ENCODE data around the gene DHDDS.

The DHDDS gene

GRCh38 chr1:26429721-26430120, 2.4 kb upstream of the DHDDS start:
- Histone ChIP-seq H3K4me2 (ENCODE audit: insufficient read depth, low read length, poor library complexity, severe bottlenecking) (no peak overlapping the region), H3K23ac (ENCODE audit: low read depth, low read length, poor library complexity) (no peak overlapping the region), H3K4ac (ENCODE audit: low read length) (no peak overlapping the region), H3K4me3 (ENCODE audit: low read length in 2 of 2) (no peak overlapping the region), H2AFZ (ENCODE audit: low read length) (no peak overlapping the region), H2BK12ac (ENCODE audit: low read length) (no peak overlapping the region), H4K8ac (ENCODE audit: low read depth, low read length) (no peak overlapping the region), H2AK5ac (ENCODE audit: low read depth, low read length) (no peak overlapping the region), H3K79me1 (ENCODE audit: low read depth, low read length) (peaks cover 3% of the 10 kb centered on the region), H3K36me3 (replicated peaks in 1 of 2; ENCODE audit: control insufficient read depth in 2 of 2, insufficient read depth in 2 of 2, low read length in 2 of 2) (peaks cover 27 to 70% of the 10 kb centered on the region in 2 donors), H3K27ac (replicated peaks; ENCODE audit: low read length) (peak overlapping the region; percentile 98), H2BK120ac (ENCODE audit: low read depth, low read length) (no peak overlapping the region), H3K27me3 (ENCODE audit: control insufficient read depth in 3 of 3, insufficient read depth in 3 of 3, low read depth in 1 of 3, low read length in 3 of 3) (no peaks in the 10 kb centered on the region), H2BK15ac (ENCODE audit: low read length) (no peak overlapping the region), H3K9me3 (replicated peaks in 1 of 2; ENCODE audit: control insufficient read depth in 2 of 2, insufficient read depth in 1 of 2, low read depth in 1 of 2, low read length in 2 of 2) (no peaks in the 10 kb centered on the region), H3K9ac (ENCODE audit: low read depth, low read length, poor library complexity) (no peak overlapping the region), H4K91ac (ENCODE audit: low read depth, low read length, poor library complexity) (no peak overlapping the region), H3K4me1 (ENCODE audit: control insufficient read depth in 2 of 2, insufficient read depth in 1 of 2, low read depth in 1 of 2, low read length in 2 of 2) (peaks cover 10 to 23% of the 10 kb centered on the region in 2 donors), H3K18ac (ENCODE audit: low read length) (no peak overlapping the region), H3K14ac (ENCODE audit: low read length) (no peak overlapping the region), H2BK5ac (ENCODE audit: low read length) (no peak overlapping the region)
- peak; percentile 79 for DNase-seq (ENCODE audit: low spot score)
- no CpG with 5 or more reads among the region's 2 CpGs for WGBS, 2 donors (ENCODE audit: extremely low coverage in 2 of 2, insufficient read length in 2 of 2, insufficient replicate concordance in 1 of 2)

GRCh38 chr1:26432793-26433192, 672 bp downstream of the DHDDS start:
- DNase-seq (ENCODE audit: low spot score) = no peak
- H2AK5ac ChIP-seq (ENCODE audit: low read depth, low read length) = no peak overlapping the region
- H3K18ac ChIP-seq (ENCODE audit: low read length) = no peak overlapping the region
- no peaks in the 10 kb centered on the region for H3K27me3 ChIP-seq (ENCODE audit: control insufficient read depth in 3 of 3, insufficient read depth in 3 of 3, low read depth in 1 of 3, low read length in 3 of 3)
- no peak overlapping the region for H3K14ac ChIP-seq (ENCODE audit: low read length)
- H2BK5ac ChIP-seq (ENCODE audit: low read length) = no peak overlapping the region
- no peak overlapping the region for H3K23ac ChIP-seq (ENCODE audit: low read depth, low read length, poor library complexity)
- no peak overlapping the region for H2BK12ac ChIP-seq (ENCODE audit: low read length)
- peaks cover 8 to 49% of the 10 kb centered on the region in 2 donors for H3K36me3 ChIP-seq (replicated peaks in 1 of 2; ENCODE audit: control insufficient read depth in 2 of 2, insufficient read depth in 2 of 2, low read length in 2 of 2)
- no peak overlapping the region for H2BK15ac ChIP-seq (ENCODE audit: low read length)
- peaks cover 10 to 12% of the 10 kb centered on the region in 2 donors for H3K4me1 ChIP-seq (ENCODE audit: control insufficient read depth in 2 of 2, insufficient read depth in 1 of 2, low read depth in 1 of 2, low read length in 2 of 2)
- no peak overlapping the region for H4K91ac ChIP-seq (ENCODE audit: low read depth, low read length, poor library complexity)
- H3K79me1 ChIP-seq (ENCODE audit: low read depth, low read length) = no peaks in the 10 kb centered on the region
- H4K8ac ChIP-seq (ENCODE audit: low read depth, low read length) = no peak overlapping the region
- no peak overlapping the region for H3K9ac ChIP-seq (ENCODE audit: low read depth, low read length, poor library complexity)
- no peak overlapping the region for H3K4ac ChIP-seq (ENCODE audit: low read length)
- peak overlapping the region; percentile 86 for H2AFZ ChIP-seq (ENCODE audit: low read length)
- H2BK120ac ChIP-seq (ENCODE audit: low read depth, low read length) = no peak overlapping the region
- H3K9me3 ChIP-seq (replicated peaks in 1 of 2; ENCODE audit: control insufficient read depth in 2 of 2, insufficient read depth in 1 of 2, low read depth in 1 of 2, low read length in 2 of 2) = no peaks in the 10 kb centered on the region
- H3K4me2 ChIP-seq (ENCODE audit: insufficient read depth, low read length, poor library complexity, severe bottlenecking) = peak overlapping the region; percentile 55
- peak overlapping the region; percentile 64 to 88 for H3K4me3 ChIP-seq (ENCODE audit: low read length in 2 of 2)
- no peak overlapping the region for H3K27ac ChIP-seq (replicated peaks; ENCODE audit: low read length)
- no CpG with 5 or more reads among the region's 3 CpGs for WGBS, 2 donors (ENCODE audit: extremely low coverage in 2 of 2, insufficient read length in 2 of 2, insufficient replicate concordance in 1 of 2)

DNA sequence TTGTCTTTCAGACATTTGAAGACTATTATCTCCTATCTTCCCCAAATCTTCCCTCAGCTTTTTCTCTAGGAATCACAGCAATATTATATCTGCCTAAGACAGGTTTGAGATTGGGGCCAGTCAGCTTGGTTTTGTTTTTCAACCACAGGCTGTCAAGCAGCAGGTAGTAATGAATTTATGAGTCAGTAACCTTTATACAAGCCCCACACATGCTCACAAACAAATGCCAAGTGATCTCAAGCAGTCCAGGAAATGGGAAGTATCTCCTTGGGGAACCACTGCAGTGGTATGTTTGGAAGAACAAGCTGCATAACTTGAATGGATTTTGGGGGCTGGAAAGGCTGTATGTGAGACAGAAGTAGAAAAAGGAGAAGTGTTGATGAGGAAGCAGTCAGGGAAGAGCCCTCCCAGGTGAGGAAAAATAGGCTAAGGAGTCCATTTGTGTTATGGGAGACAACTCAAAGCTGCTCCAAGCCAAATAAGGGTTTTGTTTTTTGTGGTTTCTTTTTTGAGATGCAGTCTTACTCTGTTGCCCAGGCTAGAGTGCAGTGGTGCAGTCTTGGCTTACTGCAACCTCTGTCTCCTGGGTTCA, 2.1 kb downstream of the DHDDS start:
- no peak overlapping the region for H2BK120ac ChIP-seq (ENCODE audit: low read depth, low read length)
- H3K9ac ChIP-seq (ENCODE audit: low read depth, low read length, poor library complexity) = no peak overlapping the region
- H3K14ac ChIP-seq (ENCODE audit: low read length) = no peak overlapping the region
- H2BK5ac ChIP-seq (ENCODE audit: low read length) = no peak overlapping the region
- H3K4me2 ChIP-seq (ENCODE audit: insufficient read depth, low read length, poor library complexity, severe bottlenecking) = no peak overlapping the region
- no peak overlapping the region for H2AFZ ChIP-seq (ENCODE audit: low read length)
- no peak overlapping the region for H2BK15ac ChIP-seq (ENCODE audit: low read length)
- H3K4me1 ChIP-seq (ENCODE audit: control insufficient read depth in 2 of 2, insufficient read depth in 1 of 2, low read depth in 1 of 2, low read length in 2 of 2) = peaks cover 9 to 10% of the 10 kb centered on the region in 2 donors
- H3K4me3 ChIP-seq (ENCODE audit: low read length in 2 of 2) = no peak overlapping the region
- no peak overlapping the region for H3K18ac ChIP-seq (ENCODE audit: low read length)
- no peaks in the 10 kb centered on the region for H3K9me3 ChIP-seq (replicated peaks in 1 of 2; ENCODE audit: control insufficient read depth in 2 of 2, insufficient read depth in 1 of 2, low read depth in 1 of 2, low read length in 2 of 2)
- no peak overlapping the region for H2BK12ac ChIP-seq (ENCODE audit: low read length)
- H4K8ac ChIP-seq (ENCODE audit: low read depth, low read length) = no peak overlapping the region
- no peak overlapping the region for H3K27ac ChIP-seq (replicated peaks; ENCODE audit: low read length)
- no peak overlapping the region for H4K91ac ChIP-seq (ENCODE audit: low read depth, low read length, poor library complexity)
- H2AK5ac ChIP-seq (ENCODE audit: low read depth, low read length) = no peak overlapping the region
- no peak overlapping the region for H3K4ac ChIP-seq (ENCODE audit: low read length)
- H3K27me3 ChIP-seq (ENCODE audit: control insufficient read depth in 3 of 3, insufficient read depth in 3 of 3, low read depth in 1 of 3, low read length in 3 of 3) = no peaks in the 10 kb centered on the region
- DNase-seq (ENCODE audit: low spot score) = no peak
- no peaks in the 10 kb centered on the region for H3K79me1 ChIP-seq (ENCODE audit: low read depth, low read length)
- peaks cover 14 to 50% of the 10 kb centered on the region in 2 donors for H3K36me3 ChIP-seq (replicated peaks in 1 of 2; ENCODE audit: control insufficient read depth in 2 of 2, insufficient read depth in 2 of 2, low read length in 2 of 2)
- no peak overlapping the region for H3K23ac ChIP-seq (ENCODE audit: low read depth, low read length, poor library complexity)

DNA sequence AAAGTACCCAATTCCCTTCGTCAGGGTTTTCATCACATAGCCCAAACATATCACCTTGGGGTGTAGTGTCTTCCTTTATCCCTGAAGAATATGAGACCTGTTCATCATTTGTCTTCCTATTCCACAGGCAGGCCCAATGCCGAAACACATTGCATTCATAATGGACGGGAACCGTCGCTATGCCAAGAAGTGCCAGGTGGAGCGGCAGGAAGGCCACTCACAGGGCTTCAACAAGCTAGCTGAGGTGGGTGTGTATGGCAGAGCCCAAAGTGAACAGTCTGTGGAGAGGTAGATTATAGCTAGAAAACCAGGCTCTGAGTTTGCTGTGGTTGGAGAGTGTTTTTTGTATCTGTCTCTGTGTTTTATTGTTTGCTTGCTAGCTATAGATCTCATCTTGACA, 5.9 kb downstream of the DHDDS start:
- Histone ChIP-seq H3K23ac (ENCODE audit: low read depth, low read length, poor library complexity) (no peak overlapping the region), H3K9ac (ENCODE audit: low read depth, low read length, poor library complexity) (no peak overlapping the region), H3K4me1 (ENCODE audit: control insufficient read depth in 2 of 2, insufficient read depth in 1 of 2, low read depth in 1 of 2, low read length in 2 of 2) (peaks cover 0 to 2% of the 10 kb centered on the region in 2 donors), H2BK5ac (ENCODE audit: low read length) (no peak overlapping the region), H3K36me3 (replicated peaks in 1 of 2; ENCODE audit: control insufficient read depth in 2 of 2, insufficient read depth in 2 of 2, low read length in 2 of 2) (peaks cover 27 to 70% of the 10 kb centered on the region in 2 donors), H3K27me3 (ENCODE audit: control insufficient read depth in 3 of 3, insufficient read depth in 3 of 3, low read depth in 1 of 3, low read length in 3 of 3) (no peaks in the 10 kb centered on the region), H4K8ac (ENCODE audit: low read depth, low read length) (no peak overlapping the region), H3K14ac (ENCODE audit: low read length) (no peak overlapping the region), H3K4ac (ENCODE audit: low read length) (no peak overlapping the region), H3K4me2 (ENCODE audit: insufficient read depth, low read length, poor library complexity, severe bottlenecking) (no peak overlapping the region), H4K91ac (ENCODE audit: low read depth, low read length, poor library complexity) (no peak overlapping the region), H2BK120ac (ENCODE audit: low read depth, low read length) (no peak overlapping the region), H3K27ac (replicated peaks; ENCODE audit: low read length) (no peak overlapping the region), H2AK5ac (ENCODE audit: low read depth, low read length) (no peak overlapping the region), H3K18ac (ENCODE audit: low read length) (no peak overlapping the region), H2AFZ (ENCODE audit: low read length) (no peak overlapping the region), H3K4me3 (ENCODE audit: low read length in 2 of 2) (no peak overlapping the region), H2BK15ac (ENCODE audit: low read length) (no peak overlapping the region), H3K9me3 (replicated peaks in 1 of 2; ENCODE audit: control insufficient read depth in 2 of 2, insufficient read depth in 1 of 2, low read depth in 1 of 2, low read length in 2 of 2) (peaks cover 0 to 1% of the 10 kb centered on the region in 2 donors), H2BK12ac (ENCODE audit: low read length) (no peak overlapping the region), H3K79me1 (ENCODE audit: low read depth, low read length) (no peaks in the 10 kb centered on the region)
- no peak for DNase-seq (ENCODE audit: low spot score)
- WGBS, 2 donors (ENCODE audit: extremely low coverage in 2 of 2, insufficient read length in 2 of 2, insufficient replicate concordance in 1 of 2) = no CpG with 5 or more reads among the region's 6 CpGs
